DND-41 (cell line): ENCODE results near the gene CYP2A6.
"Not testable (repeated sequence)": the region's sequence is repeated elsewhere in the genome, so short reads cannot be mapped to it uniquely, and the experiment has no call there.

Experiments used
- ATAC-seq: fragments of 200-7000 bp; cut with Tn5 transposase; 3 replicates; pipeline ENCODE4 v1.9.1; 2021; ENCODE audit warnings: low read depth; ENCODE audit not compliant: insufficient read depth
- DNase-seq: peaks from one replicate; pipeline ENCODE4 v3.0.0-alpha.2; 2020
- H2AFZ ChIP-seq: 2 replicates; pipeline ENCODE4 v1.6.0; 2012; ENCODE audit warnings: low read depth, low read length
- H3K27ac ChIP-seq: 2 replicates; pipeline ENCODE4 v1.5.1; 2012; ENCODE audit warnings: low read length, inconsistent platforms
- H3K27me3 ChIP-seq: fragments of 200-600 bp; sonication (generic); 2 replicates; pipeline ENCODE4 v1.6.0; 2012; ENCODE audit warnings: low read length, mild to moderate bottlenecking, inconsistent platforms; ENCODE audit not compliant: insufficient read depth, poor library complexity
- H3K36me3 ChIP-seq: 2 replicates; pipeline ENCODE4 v1.5.1; 2012; ENCODE audit warnings: low read length, inconsistent platforms; ENCODE audit not compliant: insufficient read depth
- H3K4me1 ChIP-seq: 2 replicates; pipeline ENCODE4 v1.5.1; 2012; ENCODE audit warnings: mild to moderate bottlenecking, low read length; ENCODE audit not compliant: insufficient read depth
- H3K4me2 ChIP-seq: 2 replicates; pipeline ENCODE4 v1.6.0; 2012; ENCODE audit warnings: mild to moderate bottlenecking, moderate library complexity, low read length, inconsistent platforms; ENCODE audit not compliant: insufficient read depth
- H3K4me3 ChIP-seq, 2 experiments: fragments of 200-600 bp in 1 of 2; shearing (Covaris generic) in 1 of 2; 2 replicates each; pipeline ENCODE4 v1.5.1; 2012 to 2016; ENCODE audit warnings: inconsistent platforms in 2 of 2, low read length in 2 of 2, mild to moderate bottlenecking in 2 of 2, low read depth in 1 of 2, moderate library complexity in 1 of 2
- H3K79me2 ChIP-seq: 2 replicates; pipeline ENCODE4 v1.6.0; 2012; ENCODE audit warnings: low read length, inconsistent platforms; ENCODE audit not compliant: insufficient read depth
- H3K9ac ChIP-seq: 2 replicates; pipeline ENCODE4 v1.6.0; 2012; ENCODE audit warnings: low read depth, mild to moderate bottlenecking, inconsistent platforms, low read length, moderate library complexity
- H3K9me3 ChIP-seq: 2 replicates; pipeline ENCODE4 v1.5.1; 2012; ENCODE audit warnings: low read length, moderate library complexity, mild to moderate bottlenecking, inconsistent platforms; ENCODE audit not compliant: insufficient read depth, severe bottlenecking
- H4K20me1 ChIP-seq: 2 replicates; pipeline ENCODE4 v1.6.0; 2012; ENCODE audit warnings: low read length; ENCODE audit not compliant: insufficient read depth
- CTCF ChIP-seq: IDR thresholded peaks from 2 replicates; pipeline ENCODE4 v1.5.1; 2012; ENCODE audit warnings: borderline replicate concordance, low read length, moderate library complexity, mild to moderate bottlenecking; ENCODE audit not compliant: poor library complexity, severe bottlenecking; ENCODE audit errors: extremely low read depth
- EZH2 ChIP-seq: IDR thresholded peaks from 3 replicates; pipeline ENCODE4 v1.6.1; 2012; ENCODE audit warnings: borderline replicate concordance, low read depth, mild to moderate bottlenecking, moderate library complexity, low read length, inconsistent platforms; ENCODE audit not compliant: severe bottlenecking

The CYP2A6 gene

GRCh38 chr19:40842997-40843652 is 7.1 kb downstream of the CYP2A6 start:
- H3K9me3 ChIP-seq, H3K36me3 ChIP-seq, ATAC-seq, H3K9ac ChIP-seq, H3K4me2 ChIP-seq, H3K4me1 ChIP-seq, H3K4me3 ChIP-seq, DNase-seq, H3K27me3 ChIP-seq, H2AFZ ChIP-seq, H3K27ac ChIP-seq, H3K79me2 ChIP-seq, H4K20me1 ChIP-seq: not testable (repeated sequence)

- H3K9me3 ChIP-seq, H3K4me3 ChIP-seq, H3K36me3 ChIP-seq, DNase-seq, H3K27me3 ChIP-seq, H4K20me1 ChIP-seq, ATAC-seq, H3K4me2 ChIP-seq, H3K9ac ChIP-seq, H3K4me1 ChIP-seq, H2AFZ ChIP-seq, H3K27ac ChIP-seq, H3K79me2 ChIP-seq: not testable (repeated sequence)
These were observed 8.2 kb downstream of the CYP2A6 start for GRCh38 chr19:40842012-40842411.

GRCh38 chr19:40838477-40838876 is 11.8 kb downstream of the CYP2A6 start:
- not testable (repeated sequence) for H3K27ac ChIP-seq, H3K4me3 ChIP-seq, H3K36me3 ChIP-seq, H3K9ac ChIP-seq, H3K27me3 ChIP-seq, H3K4me1 ChIP-seq, ATAC-seq, H3K79me2 ChIP-seq, H3K9me3 ChIP-seq, H2AFZ ChIP-seq, DNase-seq, H4K20me1 ChIP-seq, H3K4me2 ChIP-seq

GRCh38 chr19:40836754-40837429 is 13.4 kb downstream of the CYP2A6 start:
- H3K9ac ChIP-seq = no peak overlapping the region
- no peak overlapping the region for H3K4me2 ChIP-seq
- DNase-seq (no peak), ATAC-seq (no peak)
- no peaks in the 10 kb centered on the region for H3K79me2 ChIP-seq
- no peaks in the 10 kb centered on the region for H4K20me1 ChIP-seq
- H3K27ac ChIP-seq = no peak overlapping the region
- no peaks in the 10 kb centered on the region for H3K27me3 ChIP-seq
- H3K4me3 ChIP-seq = no peak overlapping the region
- H2AFZ ChIP-seq = no peak overlapping the region
- no peaks in the 10 kb centered on the region for H3K9me3 ChIP-seq
- no peaks in the 10 kb centered on the region for H3K36me3 ChIP-seq
- H3K4me1 ChIP-seq = no peaks in the 10 kb centered on the region
- TF ChIP-seq EZH2 (no peak), CTCF (no peak)

GRCh38 chr19:40833728-40834533 is 16.3 kb downstream of the CYP2A6 start:
- not testable (repeated sequence) for H3K4me2 ChIP-seq, H3K79me2 ChIP-seq, H3K4me1 ChIP-seq, H3K4me3 ChIP-seq, ATAC-seq, H3K27me3 ChIP-seq, H2AFZ ChIP-seq, H3K9ac ChIP-seq, H4K20me1 ChIP-seq, H3K36me3 ChIP-seq, DNase-seq, H3K9me3 ChIP-seq, H3K27ac ChIP-seq

GRCh38 chr19:40832431-40832790 is 17.8 kb downstream of the CYP2A6 start:
- H3K4me3 ChIP-seq, H2AFZ ChIP-seq, H4K20me1 ChIP-seq, H3K27ac ChIP-seq, H3K27me3 ChIP-seq, H3K36me3 ChIP-seq, ATAC-seq, H3K4me2 ChIP-seq, DNase-seq, H3K9me3 ChIP-seq, H3K4me1 ChIP-seq, H3K79me2 ChIP-seq, H3K9ac ChIP-seq: not testable (repeated sequence)
